Measurements from ENCODE around the gene AHR.
"Not testable (repeated sequence)": the region's sequence is repeated elsewhere in the genome, so short reads cannot be mapped to it uniquely, and the experiment has no call there.

DNA sequence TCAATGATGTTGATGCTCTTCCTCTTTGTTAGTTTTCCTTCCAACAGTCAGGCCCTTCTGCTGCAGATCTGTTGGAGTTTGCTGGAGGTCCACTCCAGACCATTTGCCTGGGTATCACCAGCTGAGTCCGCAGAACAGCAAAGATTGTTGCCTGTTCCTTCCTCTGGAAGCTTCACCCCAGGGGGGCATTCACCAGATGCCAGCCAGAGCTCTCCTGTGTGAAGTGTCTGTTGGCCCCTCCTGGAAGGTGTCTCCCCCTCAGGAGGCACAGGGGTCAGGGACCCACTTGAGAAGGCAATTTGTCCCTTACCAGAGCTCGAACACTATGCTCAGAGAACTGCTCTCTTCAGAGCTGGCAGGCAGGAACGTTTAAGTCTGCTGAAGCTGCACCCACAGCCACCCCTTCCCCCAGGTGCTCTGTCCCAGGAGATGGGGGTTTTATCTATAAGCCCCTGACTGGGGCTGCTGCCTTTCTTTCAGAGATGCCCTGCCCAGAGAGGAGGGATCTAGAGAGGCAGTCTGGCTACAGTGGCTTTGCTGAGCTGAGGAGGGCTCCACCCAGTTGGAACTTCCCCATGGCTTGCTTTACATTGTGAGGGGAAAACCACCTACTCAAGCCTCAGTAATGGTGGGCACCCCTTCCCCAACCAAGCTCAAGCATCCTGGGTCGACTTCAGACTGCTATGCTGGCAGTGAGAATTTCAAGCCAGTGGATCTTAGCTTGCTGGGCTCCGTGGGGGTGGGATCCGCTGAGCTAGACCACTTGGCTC is 55.4 kb downstream of the AHR start:
- TF ChIP-seq, protein P1, sequence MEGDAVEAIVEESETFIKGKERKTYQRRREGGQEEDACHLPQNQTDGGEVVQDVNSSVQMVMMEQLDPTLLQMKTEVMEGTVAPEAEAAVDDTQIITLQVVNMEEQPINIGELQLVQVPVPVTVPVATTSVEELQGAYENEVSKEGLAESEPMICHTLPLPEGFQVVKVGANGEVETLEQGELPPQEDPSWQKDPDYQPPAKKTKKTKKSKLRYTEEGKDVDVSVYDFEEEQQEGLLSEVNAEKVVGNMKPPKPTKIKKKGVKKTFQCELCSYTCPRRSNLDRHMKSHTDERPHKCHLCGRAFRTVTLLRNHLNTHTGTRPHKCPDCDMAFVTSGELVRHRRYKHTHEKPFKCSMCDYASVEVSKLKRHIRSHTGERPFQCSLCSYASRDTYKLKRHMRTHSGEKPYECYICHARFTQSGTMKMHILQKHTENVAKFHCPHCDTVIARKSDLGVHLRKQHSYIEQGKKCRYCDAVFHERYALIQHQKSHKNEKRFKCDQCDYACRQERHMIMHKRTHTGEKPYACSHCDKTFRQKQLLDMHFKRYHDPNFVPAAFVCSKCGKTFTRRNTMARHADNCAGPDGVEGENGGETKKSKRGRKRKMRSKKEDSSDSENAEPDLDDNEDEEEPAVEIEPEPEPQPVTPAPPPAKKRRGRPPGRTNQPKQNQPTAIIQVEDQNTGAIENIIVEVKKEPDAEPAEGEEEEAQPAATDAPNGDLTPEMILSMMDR (IDR thresholded peaks at IDR 0.05; ENCODE audit: poor library complexity) = not testable (repeated sequence)
- not testable (repeated sequence) for TF ChIP-seq EZH2 (IDR thresholded peaks at IDR 0.05; ENCODE audit: borderline replicate concordance); EZH2phosphoT487 (IDR thresholded peaks at IDR 0.05; ENCODE audit: low read depth, severe bottlenecking, unreplicated experiment)
